ENCODE results near the gene MCTP1. TPM values are rescaled to one million over a fixed set of nuclear protein-coding genes. Genes with fewer than 3 reads are reported as not detected.

The MCTP1 gene
- total RNA-seq, 1 donor from 2014 or later: 9.1 TPM

GRCh38 chr5:94890907-94891306, 394.0 kb downstream of the MCTP1 start:
- no peak overlapping the region for H3K4me3 Mint-ChIP-seq
- no peak for TF ChIP-seq CTCF (IDR thresholded peaks at IDR 0.05; ENCODE audit: unreplicated experiment)
- no peaks in the 10 kb centered on the region for H3K27me3 Mint-ChIP-seq (ENCODE audit: low read depth)
- H3K4me1 Mint-ChIP-seq: peaks cover 3% of the 10 kb centered on the region
- H3K27ac Mint-ChIP-seq: no peak overlapping the region
- no peaks in the 10 kb centered on the region for H3K36me3 Mint-ChIP-seq
- DNase-seq (ENCODE audit: low spot score in 2 of 2, unreplicated experiment in 2 of 2): no peak
- no peaks in the 10 kb centered on the region for H3K9me3 Mint-ChIP-seq

GRCh38 chr5:94888674-94889073, 396.2 kb downstream of the MCTP1 start:
- no peaks in the 10 kb centered on the region for H3K36me3 Mint-ChIP-seq
- H3K4me3 Mint-ChIP-seq: no peak overlapping the region
- no peaks in the 10 kb centered on the region for H3K27me3 Mint-ChIP-seq (ENCODE audit: low read depth)
- no peak overlapping the region for H3K27ac Mint-ChIP-seq
- peaks cover 3% of the 10 kb centered on the region for H3K4me1 Mint-ChIP-seq
- DNase-seq (ENCODE audit: low spot score in 2 of 2, unreplicated experiment in 2 of 2): no peak
- TF ChIP-seq CTCF (IDR thresholded peaks at IDR 0.05; ENCODE audit: unreplicated experiment): no peak
- H3K9me3 Mint-ChIP-seq: no peaks in the 10 kb centered on the region

- no peak overlapping the region for H3K27ac Mint-ChIP-seq
- H3K4me3 Mint-ChIP-seq: no peak overlapping the region
- no peaks in the 10 kb centered on the region for H3K9me3 Mint-ChIP-seq
- H3K27me3 Mint-ChIP-seq (ENCODE audit: low read depth): no peaks in the 10 kb centered on the region
- H3K36me3 Mint-ChIP-seq: no peaks in the 10 kb centered on the region
- DNase-seq (ENCODE audit: low spot score in 2 of 2, unreplicated experiment in 2 of 2): no peak
- TF ChIP-seq CTCF (IDR thresholded peaks at IDR 0.05; ENCODE audit: unreplicated experiment): no peak
- no peaks in the 10 kb centered on the region for H3K4me1 Mint-ChIP-seq
Measured at GRCh38 chr5:94885931-94886330, 399.0 kb downstream of the MCTP1 start.

GRCh38 chr5:94884311-94884710, 400.6 kb downstream of the MCTP1 start:
- H3K27ac Mint-ChIP-seq: no peak overlapping the region
- H3K9me3 Mint-ChIP-seq: no peaks in the 10 kb centered on the region
- no peak for DNase-seq (ENCODE audit: low spot score in 2 of 2, unreplicated experiment in 2 of 2)
- H3K27me3 Mint-ChIP-seq (ENCODE audit: low read depth): no peaks in the 10 kb centered on the region
- no peaks in the 10 kb centered on the region for H3K36me3 Mint-ChIP-seq
- H3K4me3 Mint-ChIP-seq: no peak overlapping the region
- TF ChIP-seq CTCF (IDR thresholded peaks at IDR 0.05; ENCODE audit: unreplicated experiment): no peak
- no peaks in the 10 kb centered on the region for H3K4me1 Mint-ChIP-seq

- no peaks in the 10 kb centered on the region for H3K9me3 Mint-ChIP-seq
- no peaks in the 10 kb centered on the region for H3K4me1 Mint-ChIP-seq
- no peaks in the 10 kb centered on the region for H3K36me3 Mint-ChIP-seq
- no peak for TF ChIP-seq CTCF (IDR thresholded peaks at IDR 0.05; ENCODE audit: unreplicated experiment)
- H3K4me3 Mint-ChIP-seq: no peak overlapping the region
- H3K27ac Mint-ChIP-seq: no peak overlapping the region
- no peak for DNase-seq (ENCODE audit: low spot score in 2 of 2, unreplicated experiment in 2 of 2)
- no peaks in the 10 kb centered on the region for H3K27me3 Mint-ChIP-seq (ENCODE audit: low read depth)
Measured at GRCh38 chr5:94872526-94872925, 412.4 kb downstream of the MCTP1 start.

- H3K27me3 Mint-ChIP-seq (ENCODE audit: low read depth): no peaks in the 10 kb centered on the region
Measured at GRCh38 chr5:94870511-94871183, 414.2 kb downstream of the MCTP1 start.

More at GRCh38 chr5:94870511-94871183, 414.2 kb downstream of the MCTP1 start:
- TF ChIP-seq CTCF (IDR thresholded peaks at IDR 0.05; ENCODE audit: unreplicated experiment): no peak
- Mint-ChIP-seq H3K4me1 (no peaks in the 10 kb centered on the region), H3K27ac (no peak overlapping the region), H3K9me3 (no peaks in the 10 kb centered on the region), H3K4me3 (no peak overlapping the region), H3K36me3 (no peaks in the 10 kb centered on the region)
- no peak for DNase-seq (ENCODE audit: low spot score in 2 of 2, unreplicated experiment in 2 of 2)
